ENCODE data around the gene OTOF. TPM values are rescaled to one million over a fixed set of nuclear protein-coding genes. Genes with fewer than 3 reads are reported as not detected.

Gene OTOF
- total RNA-seq, 8 experiments from 2014 or later: 0.05 to 0.61 (median 0.31) TPM; not detected in 1

GRCh38 chr2:26483516-26483915 lies 5.6 kb upstream of the OTOF start:
- WGBS, 10 experiments: 0 to 100% (median 78%) methylated on average over 1 to 5 of the region's 11 CpGs; no CpG with 5 or more reads in 3 of the 10 experiments
- Histone ChIP-seq H3K27ac (no peak overlapping the region), H3K4me3 (no peak overlapping the region), H3K4me1 (replicated peaks in 1 of 2) (peaks cover 4% of the 10 kb centered on the region in 2 donors)
- ATAC-seq (replicated peaks in 6 of 8): no peak
- in situ Hi-C loops (cut with MboI; ENCODE audit: low pct_unique_long_range_greater_than_20kb in 2 of 9, low sequenced_read_pairs in 9 of 9, unreplicated experiment in 9 of 9): no loop called here

- Histone ChIP-seq H3K27ac (no peak overlapping the region), H3K4me1 (replicated peaks in 1 of 2) (peaks cover 4% of the 10 kb centered on the region in 2 donors), H3K4me3 (no peak overlapping the region)
- 0 to 100% (median 80%) methylated on average over 1 to 5 of the region's 11 CpGs; no CpG with 5 or more reads in 5 of the 10 experiments for WGBS, 10 experiments
- in situ Hi-C loops (cut with MboI; ENCODE audit: low pct_unique_long_range_greater_than_20kb in 2 of 9, low sequenced_read_pairs in 9 of 9, unreplicated experiment in 9 of 9): no loop called here
- no peak for ATAC-seq (replicated peaks in 6 of 8)
Measured at GRCh38 chr2:26483027-26483326, 5.1 kb upstream of the OTOF start.

- no peak overlapping the region for H3K4me3 ChIP-seq
- WGBS, 10 experiments: 8 to 100% (median 78%) methylated on average over 1 to 19 of the region's 30 CpGs; no CpG with 5 or more reads in 4 of the 10 experiments
- in situ Hi-C loops (cut with MboI; ENCODE audit: low pct_unique_long_range_greater_than_20kb in 2 of 9, low sequenced_read_pairs in 9 of 9, unreplicated experiment in 9 of 9): no loop called here
- ATAC-seq (replicated peaks in 6 of 8): peak in 3 of 8 experiments; percentile 16 to 35 (median 18)
- no peak overlapping the region for H3K27ac ChIP-seq
- H3K4me1 ChIP-seq (replicated peaks in 1 of 2): peaks cover 4% of the 10 kb centered on the region in 2 donors
Measured at GRCh38 chr2:26482211-26483026, 4.5 kb upstream of the OTOF start.

- peak in 2 of 8 experiments; percentile 45 to 62 for ATAC-seq (replicated peaks in 6 of 8)
- 8 to 100% (median 89%) methylated on average over 1 to 3 of the region's 3 CpGs; no CpG with 5 or more reads in 1 of the 10 experiments for WGBS, 10 experiments
Measured at GRCh38 chr2:26481706-26482105, 3.8 kb upstream of the OTOF start.

GRCh38 chr2:26480566-26481423 lies 2.9 kb upstream of the OTOF start:
- H3K4me1 ChIP-seq (replicated peaks in 1 of 2): peaks cover 8 to 9% of the 10 kb centered on the region in 2 donors
- WGBS, 10 experiments: 38 to 90% (median 71%) methylated on average over 1 to 7 of the region's 18 CpGs; no CpG with 5 or more reads in 3 of the 10 experiments
- H3K27ac ChIP-seq: no peak overlapping the region
- in situ Hi-C loops (cut with MboI; ENCODE audit: low pct_unique_long_range_greater_than_20kb in 2 of 9, low sequenced_read_pairs in 9 of 9, unreplicated experiment in 9 of 9): no loop called here
- H3K4me3 ChIP-seq: no peak overlapping the region
- no peak for ATAC-seq (replicated peaks in 6 of 8)

More at GRCh38 chr2:26481706-26482105, 3.8 kb upstream of the OTOF start:
- in situ Hi-C loops (cut with MboI; ENCODE audit: low pct_unique_long_range_greater_than_20kb in 2 of 9, low sequenced_read_pairs in 9 of 9, unreplicated experiment in 9 of 9): no loop called here
- Histone ChIP-seq H3K4me3 (no peak overlapping the region), H3K27ac (no peak overlapping the region), H3K4me1 (replicated peaks in 1 of 2) (peaks cover 4% of the 10 kb centered on the region in 2 donors)

- no peak for ATAC-seq (replicated peaks in 6 of 8)
- WGBS, 10 experiments: 63 to 94% (median 87%) methylated on average over 1 to 9 of the region's 21 CpGs; no CpG with 5 or more reads in 5 of the 10 experiments
- no peak overlapping the region for H3K27ac ChIP-seq
- peaks cover 16% of the 10 kb centered on the region in 2 donors for H3K4me1 ChIP-seq (replicated peaks in 1 of 2)
- in situ Hi-C loops (cut with MboI; ENCODE audit: low pct_unique_long_range_greater_than_20kb in 2 of 9, low sequenced_read_pairs in 9 of 9, unreplicated experiment in 9 of 9): no loop called here
- H3K4me3 ChIP-seq: no peak overlapping the region
Measured at GRCh38 chr2:26479789-26480565, 2.1 kb upstream of the OTOF start.

- no peak overlapping the region for H3K27ac ChIP-seq
- in situ Hi-C loops (cut with MboI; ENCODE audit: low pct_unique_long_range_greater_than_20kb in 2 of 9, low sequenced_read_pairs in 9 of 9, unreplicated experiment in 9 of 9): no loop called here
- no peak for ATAC-seq (replicated peaks in 6 of 8)
- WGBS, 10 experiments: 90% methylated on average over 5 of the region's 25 CpGs; no CpG with 5 or more reads in 9 of the 10 experiments
- no peak overlapping the region for H3K4me3 ChIP-seq
- peaks cover 15 to 16% of the 10 kb centered on the region in 2 donors for H3K4me1 ChIP-seq (replicated peaks in 1 of 2)
Measured at GRCh38 chr2:26479131-26479788, 1.3 kb upstream of the OTOF start.

GRCh38 chr2:26478366-26478765 lies 442 bp upstream of the OTOF start:
- WGBS, 10 experiments: 29 to 100% (median 100%) methylated on average over 1 to 4 of the region's 5 CpGs; no CpG with 5 or more reads in 5 of the 10 experiments
- H3K4me3 ChIP-seq: no peak overlapping the region
- peaks cover 12% of the 10 kb centered on the region in 2 donors for H3K4me1 ChIP-seq (replicated peaks in 1 of 2)
- in situ Hi-C loops (cut with MboI; ENCODE audit: low pct_unique_long_range_greater_than_20kb in 2 of 9, low sequenced_read_pairs in 9 of 9, unreplicated experiment in 9 of 9): no loop called here
- peak in 2 of 8 experiments; percentile 5 to 7 for ATAC-seq (replicated peaks in 6 of 8)
- no peak overlapping the region for H3K27ac ChIP-seq

GRCh38 chr2:26477126-26477910 lies 606 bp downstream of the OTOF start:
- Histone ChIP-seq H3K27ac (no peak overlapping the region), H3K4me1 (replicated peaks in 1 of 2) (peaks cover 12% of the 10 kb centered on the region in 2 donors), H3K4me3 (no peak overlapping the region)
- ATAC-seq (replicated peaks in 6 of 8): peak in 5 of 8 experiments; percentile 7 to 56 (median 27)
- WGBS, 10 experiments: 40 to 100% (median 50%) methylated on average over 1 to 3 of the region's 33 CpGs; no CpG with 5 or more reads in 7 of the 10 experiments
- in situ Hi-C loops (cut with MboI; ENCODE audit: low pct_unique_long_range_greater_than_20kb in 2 of 9, low sequenced_read_pairs in 9 of 9, unreplicated experiment in 9 of 9): no loop called here

GRCh38 chr2:26475832-26476501 lies 2.0 kb downstream of the OTOF start:
- Histone ChIP-seq H3K4me3 (no peak overlapping the region), H3K27ac (no peak overlapping the region), H3K4me1 (replicated peaks in 1 of 2) (peaks cover 12% of the 10 kb centered on the region in 2 donors)
- in situ Hi-C loops (cut with MboI; ENCODE audit: low pct_unique_long_range_greater_than_20kb in 2 of 9, low sequenced_read_pairs in 9 of 9, unreplicated experiment in 9 of 9): no loop called here
- 91 to 100% methylated on average over 2 to 7 of the region's 22 CpGs; no CpG with 5 or more reads in 8 of the 10 experiments for WGBS, 10 experiments
- peak in 5 of 8 experiments; percentile 74 to 83 (median 83) for ATAC-seq (replicated peaks in 6 of 8)

GRCh38 chr2:26475037-26475436 lies 2.9 kb downstream of the OTOF start:
- Histone ChIP-seq H3K27ac (no peak overlapping the region), H3K4me1 (replicated peaks in 1 of 2) (peaks cover 12% of the 10 kb centered on the region in 2 donors), H3K4me3 (no peak overlapping the region)
- 80 to 86% methylated on average over 1 to 2 of the region's 6 CpGs; no CpG with 5 or more reads in 8 of the 10 experiments for WGBS, 10 experiments
- ATAC-seq (replicated peaks in 6 of 8): no peak
- in situ Hi-C loops (cut with MboI; ENCODE audit: low pct_unique_long_range_greater_than_20kb in 2 of 9, low sequenced_read_pairs in 9 of 9, unreplicated experiment in 9 of 9): no loop called here
